ENCODE results near the gene EOLA1. TPM values are rescaled to one million over a fixed set of nuclear protein-coding genes. Genes with fewer than 3 reads are reported as not detected.

Gene EOLA1
- 14.3 TPM for total RNA-seq

DNA sequence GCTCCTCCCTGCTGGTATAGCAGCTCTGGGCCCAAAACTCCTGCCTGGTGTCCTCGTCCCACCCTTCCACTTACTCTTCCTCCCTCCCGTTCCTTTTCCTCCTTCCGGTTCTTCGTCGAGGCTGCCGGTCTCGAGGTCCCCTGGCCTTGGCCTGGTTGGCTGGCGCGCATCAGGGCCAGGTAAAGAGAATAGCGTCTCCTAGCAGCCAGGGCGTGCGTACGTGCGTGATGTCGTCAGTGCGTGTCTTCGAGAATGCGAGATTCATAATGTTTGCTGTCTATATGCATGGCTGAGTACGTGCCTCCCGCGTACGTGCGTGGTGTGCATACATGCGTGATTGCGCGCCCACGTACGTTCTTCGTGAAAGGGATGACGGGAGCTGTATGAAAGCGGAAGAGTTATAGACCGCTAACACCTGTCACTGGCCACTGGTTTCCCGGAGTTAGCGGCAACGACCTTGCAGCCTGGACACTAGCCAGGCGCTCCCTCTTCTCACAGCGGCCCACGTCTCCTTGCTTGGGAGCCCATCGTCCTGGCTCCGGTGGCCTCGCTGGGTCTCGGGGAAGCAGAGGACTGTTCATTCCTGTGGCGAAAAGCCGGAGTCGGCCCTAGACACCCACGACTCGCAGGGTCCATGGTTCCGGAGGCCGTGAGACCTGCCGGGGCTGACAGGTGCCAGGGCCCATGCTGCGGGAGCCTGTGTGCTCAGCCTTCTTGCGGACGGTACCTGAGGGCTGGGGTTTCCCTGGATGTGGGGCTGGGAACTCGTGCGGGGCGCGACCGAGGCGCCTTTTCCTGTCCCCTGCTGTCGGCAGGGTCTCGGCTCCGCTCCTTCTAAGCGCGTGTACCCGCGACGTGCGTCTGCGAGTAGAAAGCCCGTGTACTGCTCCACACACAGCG is at the start of gene EOLA1:
Gene EOLA1, plus strand, starts transcription at position 392 of the 900 bp plus-strand sequence. CDS start 4,619 bp downstream, outside the sequence.

DNA sequence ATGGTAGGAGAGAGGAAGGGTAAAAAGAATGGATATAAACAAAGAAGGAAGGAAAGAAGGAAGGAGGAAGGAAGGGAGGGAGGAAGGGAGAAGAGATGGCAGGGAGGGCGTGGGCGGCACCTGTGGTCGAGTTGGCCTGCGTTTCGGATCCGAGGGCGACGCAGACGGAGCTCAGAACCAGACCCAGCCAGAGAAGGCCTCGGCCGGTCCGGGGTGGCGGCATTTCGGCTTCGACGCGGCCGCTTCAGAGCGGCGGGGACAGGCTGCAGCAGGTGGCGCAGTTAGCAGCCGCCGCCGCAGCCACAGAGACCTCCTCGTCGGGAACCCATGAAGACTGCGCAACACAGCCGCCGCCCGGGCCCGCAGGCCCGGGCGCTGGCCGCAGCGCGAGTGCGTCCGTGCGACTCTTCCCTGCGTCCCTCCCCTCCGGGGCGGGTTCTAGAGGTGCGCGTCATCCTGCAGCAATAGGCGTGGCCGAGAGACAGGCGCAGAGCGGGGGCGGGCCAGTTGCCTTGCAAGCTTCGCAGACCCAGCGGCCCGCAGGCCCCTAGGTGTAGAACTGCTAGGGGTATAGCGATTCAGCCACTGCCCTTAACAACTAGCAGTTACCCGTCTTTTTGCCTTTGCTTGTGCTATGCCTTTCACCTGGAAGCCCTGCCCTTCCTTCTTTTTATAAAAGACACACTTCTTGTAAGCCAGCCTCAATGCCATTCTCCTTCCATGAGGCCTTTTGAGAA is 35.7 kb upstream of the EOLA1 start, which contains the start of gene IDS:
Gene IDS, minus strand, starts transcription at position 392 of the 737 bp plus-strand sequence. Its CDS starts 169 bp downstream, at position 223.

DNA sequence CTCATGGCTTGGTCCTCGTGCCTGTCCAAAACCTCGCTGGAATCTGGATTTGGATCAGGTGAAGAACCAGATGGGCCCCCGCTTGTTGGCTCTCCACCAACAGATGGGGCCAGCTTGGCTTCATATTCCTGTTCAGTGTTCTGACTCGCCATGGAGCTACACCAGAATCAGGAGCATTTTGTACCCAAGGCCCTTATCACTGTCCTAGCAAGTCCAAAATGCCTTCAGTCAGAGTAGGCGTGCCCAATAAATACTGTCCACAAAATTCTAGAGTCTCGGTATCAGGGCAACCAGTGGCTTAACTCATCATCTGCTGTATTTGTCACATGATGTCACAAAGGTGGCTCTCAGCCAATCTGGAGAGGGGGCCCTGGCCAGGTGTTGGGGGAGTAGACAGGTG is 8.9 kb downstream of the EOLA1 start, which contains the start of gene HSFX3:
Gene HSFX3, minus strand, starts transcription at position 224 of the 400 bp plus-strand sequence. Its CDS starts 72 bp downstream, at position 152.

DNA sequence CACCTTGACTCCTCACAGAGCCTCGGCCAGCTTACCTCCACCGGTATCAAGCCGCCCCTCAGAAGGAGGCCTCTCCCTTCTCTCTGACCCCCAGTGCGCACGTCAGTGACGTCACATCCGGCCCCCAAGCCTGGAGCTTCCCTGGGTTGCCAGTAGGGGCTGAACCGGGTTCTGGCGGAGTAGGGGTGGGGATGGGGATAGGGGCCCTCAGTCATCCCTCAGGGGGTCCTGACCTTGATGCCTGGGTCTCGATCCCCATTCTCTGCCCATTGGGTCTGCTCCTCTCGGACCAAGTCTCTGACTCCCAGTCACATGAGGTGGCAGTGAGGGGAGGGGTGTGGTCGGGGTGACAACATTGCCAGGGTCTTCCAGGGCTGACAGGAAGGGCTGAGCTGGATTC is 46.5 kb downstream of the EOLA1 start, which contains the start of gene MAGEA9B:
Gene MAGEA9B, minus strand, starts transcription at position 101 of the 400 bp plus-strand sequence. CDS start 4,280 bp downstream, outside the sequence.

DNA sequence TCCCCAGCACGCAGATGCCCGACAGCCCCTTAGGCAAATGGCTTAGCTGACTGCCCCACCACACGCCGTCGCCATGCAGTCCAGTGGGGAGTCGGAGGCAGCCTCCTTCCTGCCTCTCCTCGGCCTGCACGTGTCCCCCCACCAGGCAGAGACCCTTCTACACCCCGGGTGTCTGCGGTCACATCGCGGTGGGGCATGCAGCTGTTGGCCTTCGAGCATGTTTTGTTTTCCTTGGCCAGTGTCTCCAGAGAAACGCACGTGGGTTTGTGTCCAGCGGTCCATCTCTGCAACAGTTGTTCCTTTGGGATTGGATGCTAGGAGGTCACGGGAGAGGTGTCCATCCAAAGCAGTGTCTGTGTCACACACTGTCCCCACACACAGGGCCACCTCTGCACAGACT is 54.4 kb downstream of the EOLA1 start, which contains the start of gene HSFX2:
Gene HSFX2, minus strand, starts transcription at position 101 of the 400 bp plus-strand sequence. CDS start 614 bp downstream, outside the sequence.

Other genes with a start within 250 kb of the EOLA1 start
- gene IDS, start 35.7 kb upstream of the EOLA1 start, total RNA-seq = 59.9 TPM
- not detected for gene HSFX3, start 8.9 kb downstream of the EOLA1 start, total RNA-seq
- gene MAGEA9B, start 46.4 kb downstream of the EOLA1 start, total RNA-seq = not detected
- gene HSFX2, start 54.3 kb downstream of the EOLA1 start, total RNA-seq = not detected
- gene TMEM185A, start 90.8 kb downstream of the EOLA1 start, total RNA-seq = 35.7 TPM
- gene MAGEA11, start 171.0 kb downstream of the EOLA1 start, total RNA-seq = 0.77 TPM
- 3.4 TPM for gene HSFX1, start 233.1 kb downstream of the EOLA1 start, total RNA-seq
- gene MAGEA9, start 240.9 kb downstream of the EOLA1 start, total RNA-seq = not detected